C4-2B (cell line): Measurements from ENCODE around the gene PLET1.

ENCODE experiments used
- ZFX ChIP-seq: fragments of 450-650 bp; IDR thresholded peaks from 2 replicates; pipeline ENCODE4 v1.6.1; 2017
- TF ChIP-seq, protein P1 (sequence below): fragments of 450-650 bp; conservative IDR thresholded peaks from 2 replicates; pipeline ENCODE4 v1.5.1; 2017; ENCODE audit warnings: mild to moderate bottlenecking

DNA sequence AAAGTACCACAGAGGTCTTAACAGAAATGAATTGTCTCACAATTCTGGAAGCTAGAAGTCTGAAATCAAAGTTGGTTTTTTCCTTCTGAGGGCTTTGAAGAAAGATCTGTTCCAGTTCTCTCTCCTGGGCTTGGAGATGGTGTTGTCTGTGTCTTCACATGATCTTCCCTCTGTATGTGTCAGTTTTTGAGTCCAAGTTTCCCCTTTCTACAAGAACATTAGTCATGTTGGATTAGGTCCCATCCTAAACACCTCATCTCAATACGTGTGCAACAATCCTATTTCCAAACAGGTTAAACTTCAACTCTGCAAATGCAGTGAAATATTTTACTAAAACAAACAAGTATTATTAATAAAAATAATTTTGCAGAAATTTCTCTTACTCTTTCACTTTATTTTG, 37.5 kb downstream of the PLET1 start:
- TF ChIP-seq, protein P1, sequence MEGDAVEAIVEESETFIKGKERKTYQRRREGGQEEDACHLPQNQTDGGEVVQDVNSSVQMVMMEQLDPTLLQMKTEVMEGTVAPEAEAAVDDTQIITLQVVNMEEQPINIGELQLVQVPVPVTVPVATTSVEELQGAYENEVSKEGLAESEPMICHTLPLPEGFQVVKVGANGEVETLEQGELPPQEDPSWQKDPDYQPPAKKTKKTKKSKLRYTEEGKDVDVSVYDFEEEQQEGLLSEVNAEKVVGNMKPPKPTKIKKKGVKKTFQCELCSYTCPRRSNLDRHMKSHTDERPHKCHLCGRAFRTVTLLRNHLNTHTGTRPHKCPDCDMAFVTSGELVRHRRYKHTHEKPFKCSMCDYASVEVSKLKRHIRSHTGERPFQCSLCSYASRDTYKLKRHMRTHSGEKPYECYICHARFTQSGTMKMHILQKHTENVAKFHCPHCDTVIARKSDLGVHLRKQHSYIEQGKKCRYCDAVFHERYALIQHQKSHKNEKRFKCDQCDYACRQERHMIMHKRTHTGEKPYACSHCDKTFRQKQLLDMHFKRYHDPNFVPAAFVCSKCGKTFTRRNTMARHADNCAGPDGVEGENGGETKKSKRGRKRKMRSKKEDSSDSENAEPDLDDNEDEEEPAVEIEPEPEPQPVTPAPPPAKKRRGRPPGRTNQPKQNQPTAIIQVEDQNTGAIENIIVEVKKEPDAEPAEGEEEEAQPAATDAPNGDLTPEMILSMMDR: no peak
- no peak for TF ChIP-seq ZFX
